ENCODE data around the gene KCNJ10.

Gene KCNJ10

GRCh38 chr1:160066829-160067745, 2.9 kb downstream of the KCNJ10 start:
- no peak overlapping the region for H3K9ac ChIP-seq (ENCODE audit: low read length)
- peaks cover 8% of the 10 kb centered on the region for H3K4me1 ChIP-seq (ENCODE audit: low read length)
- no peaks in the 10 kb centered on the region for H4K20me1 ChIP-seq (ENCODE audit: insufficient read depth, low read length)
- peaks cover 49% of the 10 kb centered on the region for H3K27me3 ChIP-seq (ENCODE audit: low read depth, low read length)
- H2AFZ ChIP-seq (ENCODE audit: low read depth, low read length) = no peak overlapping the region
- H3K4me3 ChIP-seq (ENCODE audit: low read length) = no peak overlapping the region
- TF ChIP-seq, protein P1, sequence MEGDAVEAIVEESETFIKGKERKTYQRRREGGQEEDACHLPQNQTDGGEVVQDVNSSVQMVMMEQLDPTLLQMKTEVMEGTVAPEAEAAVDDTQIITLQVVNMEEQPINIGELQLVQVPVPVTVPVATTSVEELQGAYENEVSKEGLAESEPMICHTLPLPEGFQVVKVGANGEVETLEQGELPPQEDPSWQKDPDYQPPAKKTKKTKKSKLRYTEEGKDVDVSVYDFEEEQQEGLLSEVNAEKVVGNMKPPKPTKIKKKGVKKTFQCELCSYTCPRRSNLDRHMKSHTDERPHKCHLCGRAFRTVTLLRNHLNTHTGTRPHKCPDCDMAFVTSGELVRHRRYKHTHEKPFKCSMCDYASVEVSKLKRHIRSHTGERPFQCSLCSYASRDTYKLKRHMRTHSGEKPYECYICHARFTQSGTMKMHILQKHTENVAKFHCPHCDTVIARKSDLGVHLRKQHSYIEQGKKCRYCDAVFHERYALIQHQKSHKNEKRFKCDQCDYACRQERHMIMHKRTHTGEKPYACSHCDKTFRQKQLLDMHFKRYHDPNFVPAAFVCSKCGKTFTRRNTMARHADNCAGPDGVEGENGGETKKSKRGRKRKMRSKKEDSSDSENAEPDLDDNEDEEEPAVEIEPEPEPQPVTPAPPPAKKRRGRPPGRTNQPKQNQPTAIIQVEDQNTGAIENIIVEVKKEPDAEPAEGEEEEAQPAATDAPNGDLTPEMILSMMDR (IDR thresholded peaks at IDR 0.05; ENCODE audit: low read depth, low read length) = no peak
- TF ChIP-seq EZH2phosphoT487 (IDR thresholded peaks at IDR 0.05; ENCODE audit: low read depth) = no peak
- H3K9me3 ChIP-seq (ENCODE audit: insufficient read depth, low read length) = no peaks in the 10 kb centered on the region
- no peak overlapping the region for H3K27ac ChIP-seq (ENCODE audit: low read length)
- H3K36me3 ChIP-seq (replicated peaks; ENCODE audit: low read depth, low read length) = no peaks in the 10 kb centered on the region
- H3K4me2 ChIP-seq (ENCODE audit: low read length) = no peak overlapping the region
- H3K79me2 ChIP-seq (ENCODE audit: low read length) = no peaks in the 10 kb centered on the region

- Histone ChIP-seq H3K36me3 (replicated peaks; ENCODE audit: low read depth, low read length) (no peaks in the 10 kb centered on the region), H3K79me2 (ENCODE audit: low read length) (no peaks in the 10 kb centered on the region), H3K9me3 (ENCODE audit: insufficient read depth, low read length) (no peaks in the 10 kb centered on the region), H3K9ac (ENCODE audit: low read length) (no peak overlapping the region), H3K4me1 (ENCODE audit: low read length) (peaks cover 3% of the 10 kb centered on the region), H3K4me2 (ENCODE audit: low read length) (no peak overlapping the region), H2AFZ (ENCODE audit: low read depth, low read length) (no peak overlapping the region), H3K4me3 (ENCODE audit: low read length) (no peak overlapping the region), H4K20me1 (ENCODE audit: insufficient read depth, low read length) (no peaks in the 10 kb centered on the region), H3K27me3 (ENCODE audit: low read depth, low read length) (peaks cover 41% of the 10 kb centered on the region), H3K27ac (ENCODE audit: low read length) (no peak overlapping the region)
- TF ChIP-seq, protein P1 (IDR thresholded peaks at IDR 0.05; ENCODE audit: low read depth, low read length) = no peak
- TF ChIP-seq EZH2phosphoT487 (IDR thresholded peaks at IDR 0.05; ENCODE audit: low read depth) = no peak
These were observed 5.2 kb downstream of the KCNJ10 start for GRCh38 chr1:160064746-160065145.

- TF ChIP-seq EZH2phosphoT487 (IDR thresholded peaks at IDR 0.05; ENCODE audit: low read depth) = no peak
- H3K36me3 ChIP-seq (replicated peaks; ENCODE audit: low read depth, low read length) = no peaks in the 10 kb centered on the region
- H3K4me1 ChIP-seq (ENCODE audit: low read length) = no peaks in the 10 kb centered on the region
- H3K9ac ChIP-seq (ENCODE audit: low read length) = no peak overlapping the region
- H3K79me2 ChIP-seq (ENCODE audit: low read length) = no peaks in the 10 kb centered on the region
- H3K4me2 ChIP-seq (ENCODE audit: low read length) = no peak overlapping the region
- no peak overlapping the region for H2AFZ ChIP-seq (ENCODE audit: low read depth, low read length)
- no peaks in the 10 kb centered on the region for H4K20me1 ChIP-seq (ENCODE audit: insufficient read depth, low read length)
- H3K27ac ChIP-seq (ENCODE audit: low read length) = no peak overlapping the region
- no peaks in the 10 kb centered on the region for H3K9me3 ChIP-seq (ENCODE audit: insufficient read depth, low read length)
- peaks cover 40% of the 10 kb centered on the region for H3K27me3 ChIP-seq (ENCODE audit: low read depth, low read length)
- no peak overlapping the region for H3K4me3 ChIP-seq (ENCODE audit: low read length)
These were observed 5.8 kb downstream of the KCNJ10 start for GRCh38 chr1:160064164-160064563.

- Histone ChIP-seq H3K79me2 (ENCODE audit: low read length) (no peaks in the 10 kb centered on the region), H3K36me3 (replicated peaks; ENCODE audit: low read depth, low read length) (no peaks in the 10 kb centered on the region), H3K27me3 (ENCODE audit: low read depth, low read length) (peaks cover 32% of the 10 kb centered on the region), H2AFZ (ENCODE audit: low read depth, low read length) (no peak overlapping the region), H3K27ac (ENCODE audit: low read length) (no peak overlapping the region), H3K4me3 (ENCODE audit: low read length) (no peak overlapping the region), H3K4me1 (ENCODE audit: low read length) (no peaks in the 10 kb centered on the region), H4K20me1 (ENCODE audit: insufficient read depth, low read length) (no peaks in the 10 kb centered on the region), H3K9me3 (ENCODE audit: insufficient read depth, low read length) (no peaks in the 10 kb centered on the region), H3K4me2 (ENCODE audit: low read length) (no peak overlapping the region), H3K9ac (ENCODE audit: low read length) (no peak overlapping the region)
- TF ChIP-seq EZH2phosphoT487 (IDR thresholded peaks at IDR 0.05; ENCODE audit: low read depth) = no peak
- TF ChIP-seq, protein P1 (IDR thresholded peaks at IDR 0.05; ENCODE audit: low read depth, low read length) = no peak
These were observed 6.8 kb downstream of the KCNJ10 start for GRCh38 chr1:160063176-160063575.

All from OCI-LY3 (cell line).